HG02588 (cell line): ENCODE results near the gene HTT.
"Not testable (repeated sequence)": the region's sequence is repeated elsewhere in the genome, so short reads cannot be mapped to it uniquely, and the experiment has no call there.

Experiments
- ATAC-seq: cut with Tn5 transposase; IDR thresholded peaks from one replicate; pipeline ENCODE4 v1.9.1; 2021; ENCODE audit warnings: mild to moderate bottlenecking, moderate library complexity; ENCODE audit not compliant: unreplicated experiment

The HTT gene

DNA sequence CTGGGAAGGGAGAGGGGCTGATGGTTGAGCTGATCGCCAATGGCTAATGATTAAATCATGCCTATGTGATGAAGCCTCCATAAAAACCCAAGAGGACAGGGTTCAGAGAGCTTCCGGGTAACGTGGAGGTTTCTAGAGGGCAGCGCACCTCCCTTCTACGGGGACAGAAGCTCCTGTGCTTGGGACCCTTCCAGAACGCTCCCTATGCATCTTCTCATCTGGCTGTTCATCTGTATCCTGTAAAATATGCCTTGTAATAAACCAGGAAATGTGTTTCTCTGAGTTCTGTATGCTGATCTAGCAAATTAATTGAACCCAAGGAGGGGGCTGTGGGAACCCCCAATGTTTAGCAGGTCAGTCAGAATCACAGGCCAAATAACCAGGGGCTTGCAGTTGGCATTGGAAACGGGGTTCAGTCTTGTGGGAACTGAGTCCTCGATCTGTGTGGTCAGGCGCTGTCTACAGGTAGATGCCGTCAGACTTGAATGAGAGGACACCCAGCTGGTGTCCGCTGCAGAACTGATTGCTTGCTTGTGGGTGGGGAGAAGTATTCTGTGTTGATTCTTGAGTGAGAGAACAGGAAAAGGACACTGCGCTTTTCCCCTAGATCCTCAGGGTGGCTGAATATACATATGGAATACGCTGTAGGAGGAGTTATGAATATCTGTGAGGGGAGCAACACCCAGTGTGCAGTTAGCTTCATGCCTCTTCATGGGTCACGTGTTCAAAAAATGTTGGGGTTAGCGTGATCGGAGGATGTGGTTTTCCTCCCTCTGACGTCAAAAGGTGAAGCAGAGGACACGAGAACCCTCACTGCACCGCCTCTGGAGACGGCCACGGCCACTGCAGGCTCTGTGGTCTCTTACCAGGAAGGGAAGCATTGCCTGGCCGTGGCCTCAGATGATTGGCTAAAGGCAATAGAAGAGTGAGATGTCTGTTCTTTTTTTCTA lies 29.3 kb upstream of the HTT start:
- ATAC-seq, result no peak

DNA sequence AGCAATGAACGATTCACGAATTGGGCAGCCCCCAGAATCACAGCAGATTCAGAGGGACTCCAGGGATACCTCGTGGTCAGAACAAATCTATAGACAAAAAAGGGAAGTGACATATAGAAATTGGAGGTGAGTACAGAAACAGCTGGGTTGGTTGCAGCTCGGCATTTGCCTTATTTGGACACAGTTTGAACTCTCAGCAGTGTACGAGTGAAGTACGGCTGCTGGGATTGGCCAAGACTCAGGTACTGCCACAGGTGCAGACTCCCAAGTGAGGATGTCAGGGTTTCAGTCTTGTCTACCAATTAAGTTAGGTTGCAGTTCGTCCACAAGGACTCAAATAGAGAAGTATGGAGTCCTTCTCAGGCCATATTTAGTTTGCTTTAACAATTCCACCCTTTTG lies 28.3 kb upstream of the HTT start:
- ATAC-seq, result no peak

DNA sequence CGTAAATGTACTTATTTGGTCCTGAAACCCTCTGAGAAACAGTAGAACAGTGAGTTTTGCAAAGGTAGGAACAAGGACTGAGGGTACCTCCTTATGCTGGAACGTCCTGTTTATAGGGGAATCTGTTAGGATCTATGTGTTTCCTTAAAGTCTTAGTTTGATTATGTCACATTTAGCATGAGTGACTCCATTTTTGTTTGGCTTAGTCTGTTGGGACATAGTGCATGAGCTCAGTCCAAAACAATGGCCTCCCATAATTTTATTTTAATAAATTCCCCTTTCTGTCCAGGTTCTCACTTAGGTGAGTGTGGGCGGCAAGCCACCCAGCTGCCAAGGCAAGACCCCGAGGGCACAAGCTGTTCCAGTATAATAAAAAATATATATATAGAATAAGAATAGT lies 27.9 kb upstream of the HTT start:
- ATAC-seq, result no peak

DNA sequence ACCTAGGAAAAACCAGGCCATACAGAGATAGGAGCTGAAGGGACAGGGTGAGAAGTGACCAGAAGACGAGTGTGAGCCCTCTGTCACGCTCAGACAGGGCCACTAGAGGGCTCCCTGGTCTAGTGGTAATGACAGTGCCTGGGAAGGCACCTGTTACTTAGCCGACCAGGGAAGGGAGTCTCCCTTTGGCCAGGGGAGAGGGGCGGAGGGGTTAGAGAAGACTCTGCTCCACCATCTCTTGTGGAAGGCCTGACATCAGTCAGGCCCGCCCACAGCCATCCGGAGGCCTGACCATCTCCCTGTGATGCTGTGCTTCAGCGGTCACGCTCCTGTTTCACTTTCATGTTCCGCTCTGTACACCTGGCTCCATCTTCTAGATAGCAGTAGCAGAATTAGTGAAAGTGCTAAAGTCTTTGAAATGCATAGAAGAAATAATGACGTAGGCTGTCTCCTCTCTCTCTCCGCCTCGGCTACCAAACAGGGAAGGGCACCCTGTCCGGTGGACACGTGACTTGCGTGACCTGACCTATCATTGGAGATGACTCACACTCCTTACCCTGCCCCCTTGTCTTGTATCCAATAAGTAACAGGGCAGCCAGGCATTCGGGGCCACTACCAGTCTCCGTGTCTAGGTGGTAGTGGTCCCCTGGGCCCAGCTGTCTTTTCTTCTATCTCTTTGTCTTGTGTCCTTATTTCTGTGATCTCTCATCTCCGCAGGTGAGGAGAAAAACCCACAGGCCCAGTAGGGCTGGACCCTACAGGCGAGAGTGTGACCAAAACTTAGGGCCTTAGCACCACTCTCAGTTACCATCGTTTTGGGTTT lies 26.8 kb upstream of the HTT start:
- ATAC-seq, result peak; percentile 96

DNA sequence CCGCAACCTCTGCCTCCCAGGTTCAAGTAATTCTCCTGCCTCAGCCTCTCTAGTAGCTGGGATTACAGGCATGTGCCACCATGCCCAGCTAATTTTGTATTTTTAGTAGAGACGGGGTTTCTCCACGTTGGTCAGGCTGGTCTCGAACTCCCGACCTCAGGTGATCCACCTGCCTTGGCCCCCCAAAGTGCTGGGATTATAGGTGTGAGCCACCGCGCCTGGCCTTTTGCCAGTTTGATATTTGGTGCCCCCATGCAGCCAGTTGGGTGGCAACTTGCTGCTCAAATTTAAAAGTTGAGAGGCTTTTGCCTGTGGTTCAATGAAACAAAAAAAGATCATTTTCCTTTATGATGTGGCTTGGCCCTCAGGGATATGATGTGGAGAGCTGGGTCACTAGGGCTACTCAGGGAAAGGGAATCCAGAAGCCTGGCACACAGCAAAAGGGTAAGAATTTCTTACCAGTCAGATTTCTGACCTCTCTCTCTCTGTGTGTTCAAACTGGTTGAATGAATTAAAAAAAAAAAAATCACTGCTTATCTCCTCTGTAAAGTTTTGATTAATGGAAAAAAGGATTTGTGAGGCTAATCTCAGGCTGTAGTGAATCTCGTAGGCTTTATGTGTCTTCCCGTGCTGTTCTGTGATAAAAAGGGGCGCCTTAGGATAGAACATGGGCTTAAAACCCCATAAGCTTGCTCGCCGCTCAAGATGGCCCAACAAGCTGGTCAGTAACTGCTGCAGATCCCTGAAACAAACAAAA lies 23.2 kb upstream of the HTT start:
- ATAC-seq, result not testable (repeated sequence)

DNA sequence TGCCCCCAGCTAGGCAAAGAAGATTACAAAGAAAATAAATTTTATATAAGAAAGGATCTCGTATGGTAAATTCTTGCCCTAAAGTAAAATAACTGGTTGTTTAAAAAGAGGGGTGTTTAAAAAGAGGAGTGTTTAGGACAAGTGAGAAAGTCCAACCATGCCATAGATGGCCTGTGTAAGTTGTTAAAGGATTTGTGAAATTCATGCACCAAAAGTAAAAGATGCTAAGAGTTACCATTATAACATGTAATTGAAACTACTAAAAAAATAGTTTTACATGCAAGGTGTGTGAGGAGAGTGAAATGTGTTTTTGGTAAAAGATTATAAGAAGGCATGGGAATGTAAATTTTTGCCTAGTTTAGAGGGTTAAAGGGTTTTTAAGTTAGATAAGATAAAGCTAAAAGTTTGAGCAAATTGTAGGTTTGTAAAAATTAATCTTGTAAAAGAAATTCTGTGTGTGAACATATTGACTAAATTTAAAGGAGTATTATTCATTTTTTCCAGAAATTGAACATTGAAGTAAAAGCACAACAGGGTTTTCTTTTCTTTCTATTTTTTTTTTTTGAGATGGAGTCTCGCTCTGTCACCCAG lies 20.2 kb upstream of the HTT start:
- ATAC-seq, result no peak

DNA sequence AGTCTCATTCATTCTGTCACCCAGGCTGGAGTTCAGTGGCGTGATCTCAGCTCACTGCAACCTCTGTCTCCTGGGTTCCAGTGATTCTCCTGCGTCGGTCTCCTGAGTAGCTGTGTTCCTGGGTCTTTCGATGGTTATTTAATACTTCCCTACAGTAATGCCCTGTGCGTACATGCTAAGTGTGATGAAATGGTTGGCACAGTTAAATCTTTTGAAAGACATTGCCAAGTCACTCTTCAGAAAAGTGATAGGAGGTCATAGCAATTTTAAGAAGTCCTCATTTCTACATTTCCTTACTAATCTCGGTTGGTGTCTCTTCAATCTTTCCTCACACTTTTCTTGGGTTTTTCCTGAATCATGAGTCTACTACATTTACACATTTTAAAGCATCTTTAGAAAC lies 14.5 kb upstream of the HTT start:
- ATAC-seq, result no peak

DNA sequence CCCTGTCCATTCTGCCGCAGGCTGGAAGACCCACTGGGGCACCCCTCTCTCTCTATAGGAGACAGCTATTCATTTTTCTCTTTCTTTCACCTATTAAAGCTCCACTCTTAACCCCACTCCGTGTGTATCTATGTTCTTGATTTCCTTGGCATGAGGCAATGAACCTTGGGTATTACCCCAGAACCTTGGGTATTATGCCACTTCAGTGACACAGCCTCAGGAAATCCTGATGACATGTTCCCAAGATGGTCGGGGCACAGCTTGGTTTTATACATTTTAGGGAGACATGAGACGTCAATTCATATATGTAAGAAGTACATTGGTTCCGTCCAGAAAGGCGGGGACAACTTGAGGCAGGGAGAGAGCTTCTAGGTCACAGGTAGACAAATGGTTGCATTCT lies 13.5 kb upstream of the HTT start:
- no peak for ATAC-seq

DNA sequence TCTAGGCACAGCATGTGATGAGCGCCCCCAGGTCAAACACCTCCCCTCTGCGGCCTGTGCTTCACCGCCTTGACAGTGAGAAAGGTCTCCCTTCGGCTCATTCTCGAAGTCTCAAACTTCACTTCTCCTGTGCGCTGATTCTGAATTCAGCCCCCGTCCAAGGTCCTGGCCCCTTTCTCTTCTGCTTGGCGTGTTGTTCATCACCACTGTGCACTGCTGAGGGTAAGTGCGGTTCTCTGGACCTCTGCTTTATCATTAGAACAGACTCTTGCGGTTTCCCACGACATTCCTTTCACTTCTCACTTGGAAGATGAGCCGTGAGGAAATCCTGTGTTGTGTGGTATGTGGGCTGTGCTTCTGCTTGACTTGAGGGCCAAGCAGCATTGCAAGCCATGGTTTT lies 12.0 kb upstream of the HTT start:
- ATAC-seq, result no peak

DNA sequence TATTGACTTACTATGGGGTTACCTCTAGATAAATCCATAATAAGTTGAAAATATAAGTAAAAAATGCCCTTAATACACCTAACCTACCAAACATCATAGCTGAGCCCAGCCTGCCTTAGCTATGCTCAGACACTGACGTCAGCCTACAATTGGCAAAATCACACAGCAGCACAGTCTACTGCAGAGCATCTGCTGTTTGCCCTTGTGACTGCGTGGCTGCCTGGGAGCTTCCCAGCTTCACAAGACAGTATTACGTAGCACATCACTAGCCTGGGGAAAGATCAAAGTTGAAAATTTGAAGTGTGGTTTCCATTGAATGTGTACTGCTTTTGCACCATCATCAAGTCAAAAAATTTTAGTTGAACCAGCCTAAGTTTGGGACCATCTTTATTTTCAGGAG lies 8.9 kb upstream of the HTT start:
- ATAC-seq, result no peak

DNA sequence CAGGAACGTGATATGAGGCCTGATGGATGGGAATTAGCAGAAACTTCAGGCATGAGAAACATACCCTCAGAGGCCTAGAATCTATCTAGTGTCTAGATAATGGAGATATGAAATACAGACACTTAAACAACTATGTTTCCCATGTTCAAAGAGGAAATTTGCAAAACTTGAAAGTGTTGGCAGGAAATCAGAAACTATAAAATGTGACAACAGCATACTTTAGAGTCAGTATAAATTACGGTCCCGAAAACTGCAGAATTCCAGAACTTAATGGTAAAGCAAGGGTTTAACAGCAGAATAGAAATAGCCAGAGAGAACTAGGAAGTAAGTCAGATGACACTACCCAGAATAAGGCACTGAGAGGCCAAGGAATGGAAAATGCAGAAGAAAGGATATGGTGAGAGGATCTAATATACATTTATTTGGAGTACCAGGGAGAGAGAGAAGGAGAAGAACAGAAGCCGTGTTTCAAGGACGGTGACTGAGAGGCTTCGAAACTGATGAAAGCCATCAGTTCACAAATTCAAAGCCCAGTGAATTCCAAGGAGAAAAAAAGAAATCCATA lies 7.6 kb upstream of the HTT start:
- no peak for ATAC-seq

DNA sequence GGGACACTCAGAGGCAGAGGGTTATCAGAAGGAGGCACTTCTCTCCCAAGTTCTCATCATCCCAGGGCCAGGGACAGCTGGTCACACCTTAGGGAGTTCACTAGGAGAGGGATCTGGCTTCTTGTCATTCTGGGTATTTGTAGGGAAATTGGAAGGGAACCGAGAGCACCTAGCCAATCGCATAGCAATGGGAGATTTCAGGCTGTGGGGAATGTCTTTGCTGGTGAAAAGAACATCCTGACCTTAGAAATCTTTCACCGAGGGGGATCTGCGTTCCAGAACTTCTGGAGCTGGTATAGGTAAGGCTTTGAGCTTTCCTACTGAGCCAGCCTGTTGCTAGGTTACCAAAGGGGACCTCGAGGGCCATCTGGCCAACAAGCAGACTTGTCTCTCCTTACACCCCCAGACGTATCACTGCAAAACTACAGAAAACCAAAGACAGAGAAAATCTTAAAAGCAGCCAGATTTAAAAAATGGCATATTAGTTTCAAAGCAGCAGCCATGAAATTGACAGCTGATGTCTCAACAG lies 6.9 kb upstream of the HTT start:
- ATAC-seq, result no peak

DNA sequence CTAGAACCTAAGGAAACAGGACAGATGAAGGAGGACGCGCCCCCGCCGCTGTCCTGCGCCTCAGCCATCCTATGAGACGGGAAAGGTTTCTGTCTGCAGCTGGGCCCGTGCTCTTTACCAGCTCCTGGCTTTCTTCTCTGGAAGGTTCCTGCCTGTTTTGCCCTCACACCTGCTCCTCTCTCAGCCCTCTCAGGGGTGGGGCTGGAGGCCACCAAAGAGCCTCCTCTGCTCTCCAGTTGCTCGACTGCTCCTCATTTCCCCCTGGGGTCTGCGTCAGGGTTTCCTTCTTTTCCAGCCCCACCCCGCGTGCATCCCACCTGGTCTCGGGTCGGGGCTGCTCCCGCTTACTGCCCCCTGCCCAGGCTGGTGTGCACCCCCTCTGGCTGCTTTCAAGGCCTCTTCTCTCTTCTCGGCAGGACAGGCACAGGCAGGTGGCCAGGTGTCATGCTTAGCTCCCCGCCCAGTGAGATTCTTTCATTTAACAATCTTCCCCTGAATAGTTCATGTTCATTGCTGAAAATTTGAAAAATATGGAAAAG lies 4.8 kb upstream of the HTT start:
- ATAC-seq, result no peak

DNA sequence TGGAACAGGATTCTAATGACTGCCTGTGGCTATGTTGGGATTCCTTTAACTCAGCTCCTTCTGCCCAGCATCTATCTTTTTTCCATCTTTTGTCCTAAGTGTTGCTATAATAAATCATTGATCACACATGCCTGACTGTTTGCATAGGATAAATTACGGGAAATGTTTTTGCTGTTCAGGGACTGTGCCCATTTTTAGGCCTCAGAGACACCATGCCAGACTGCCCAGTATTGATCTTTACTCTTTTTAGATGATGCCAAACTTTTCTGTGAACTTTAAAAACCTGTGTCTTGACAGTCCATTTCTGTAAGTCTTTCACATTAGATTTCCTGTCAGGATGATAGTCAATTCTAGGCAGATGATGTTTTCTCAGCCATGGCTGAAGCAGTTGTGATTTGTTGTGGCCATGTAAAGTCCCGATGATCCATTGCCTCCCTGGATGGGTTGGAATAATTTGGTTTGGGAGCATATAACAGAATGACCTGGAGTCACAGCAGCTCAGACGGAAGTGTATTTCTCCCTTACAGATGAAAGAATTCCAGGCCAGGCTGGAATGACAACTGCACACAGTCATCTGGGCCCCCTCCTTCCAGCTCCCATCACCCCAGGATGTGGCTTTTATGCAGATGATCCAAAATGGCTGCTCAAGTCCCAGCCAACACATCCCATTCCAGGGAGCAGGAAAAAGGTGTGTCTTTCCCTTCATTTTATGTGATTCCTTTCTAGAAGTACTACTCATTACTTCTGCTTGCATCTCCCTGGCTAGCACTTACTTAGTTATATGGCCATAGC lies 3.6 kb upstream of the HTT start:
- no peak for ATAC-seq

DNA sequence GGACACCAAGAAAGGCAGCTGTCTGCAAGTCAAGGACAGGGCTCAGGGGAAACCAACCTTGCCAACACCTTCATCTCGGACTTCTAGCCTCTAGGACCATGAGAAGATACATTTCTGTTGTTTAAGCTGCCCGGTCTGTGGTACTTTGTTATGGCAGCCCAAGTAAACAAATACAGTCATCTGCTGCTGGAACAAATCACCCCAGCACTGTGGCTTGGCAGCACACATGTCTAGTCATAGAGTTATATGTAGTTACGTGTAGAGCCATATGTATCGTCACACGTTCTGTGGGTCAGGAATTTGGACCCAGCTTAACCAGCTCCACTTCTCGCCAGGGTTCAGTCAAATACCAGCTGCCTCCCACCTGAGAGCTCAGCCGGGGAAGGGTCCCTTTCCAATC lies 2.7 kb upstream of the HTT start:
- ATAC-seq, result no peak

DNA sequence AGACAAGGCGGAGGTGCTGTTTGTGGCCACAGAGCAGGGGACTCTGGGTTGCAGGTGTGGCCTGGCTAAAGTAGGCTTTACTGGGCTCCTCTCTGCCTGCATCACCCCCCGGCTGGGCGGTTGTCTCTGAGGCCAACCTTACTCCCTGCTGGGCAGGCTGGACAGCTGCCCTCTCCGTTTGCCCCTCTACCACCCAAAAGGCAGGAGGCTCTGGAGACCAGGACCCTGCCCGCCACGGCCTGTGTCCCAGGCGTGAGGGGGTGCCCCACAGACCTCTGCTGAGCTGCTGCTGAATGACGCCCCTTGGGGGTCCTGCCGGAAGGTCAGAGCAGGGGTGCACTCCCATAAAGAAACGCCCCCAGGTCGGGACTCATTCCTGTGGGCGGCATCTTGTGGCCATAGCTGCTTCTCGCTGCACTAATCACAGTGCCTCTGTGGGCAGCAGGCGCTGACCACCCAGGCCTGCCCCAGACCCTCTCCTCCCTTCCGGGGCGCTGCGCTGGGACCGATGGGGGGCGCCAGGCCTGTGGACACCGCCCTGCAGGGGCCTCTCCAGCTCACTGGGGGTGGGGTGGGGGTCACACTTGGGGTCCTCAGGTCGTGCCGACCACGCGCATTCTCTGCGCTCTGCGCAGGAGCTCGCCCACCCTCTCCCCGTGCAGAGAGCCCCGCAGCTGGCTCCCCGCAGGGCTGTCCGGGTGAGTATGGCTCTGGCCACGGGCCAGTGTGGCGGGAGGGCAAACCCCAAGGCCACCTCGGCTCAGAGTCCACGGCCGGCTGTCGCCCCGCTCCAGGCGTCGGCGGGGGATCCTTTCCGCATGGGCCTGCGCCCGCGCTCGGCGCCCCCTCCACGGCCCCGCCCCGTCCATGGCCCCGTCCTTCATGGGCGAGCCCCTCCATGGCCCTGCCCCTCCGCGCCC lies 1.1 kb upstream of the HTT start:
- peak; percentile 24 for ATAC-seq

DNA sequence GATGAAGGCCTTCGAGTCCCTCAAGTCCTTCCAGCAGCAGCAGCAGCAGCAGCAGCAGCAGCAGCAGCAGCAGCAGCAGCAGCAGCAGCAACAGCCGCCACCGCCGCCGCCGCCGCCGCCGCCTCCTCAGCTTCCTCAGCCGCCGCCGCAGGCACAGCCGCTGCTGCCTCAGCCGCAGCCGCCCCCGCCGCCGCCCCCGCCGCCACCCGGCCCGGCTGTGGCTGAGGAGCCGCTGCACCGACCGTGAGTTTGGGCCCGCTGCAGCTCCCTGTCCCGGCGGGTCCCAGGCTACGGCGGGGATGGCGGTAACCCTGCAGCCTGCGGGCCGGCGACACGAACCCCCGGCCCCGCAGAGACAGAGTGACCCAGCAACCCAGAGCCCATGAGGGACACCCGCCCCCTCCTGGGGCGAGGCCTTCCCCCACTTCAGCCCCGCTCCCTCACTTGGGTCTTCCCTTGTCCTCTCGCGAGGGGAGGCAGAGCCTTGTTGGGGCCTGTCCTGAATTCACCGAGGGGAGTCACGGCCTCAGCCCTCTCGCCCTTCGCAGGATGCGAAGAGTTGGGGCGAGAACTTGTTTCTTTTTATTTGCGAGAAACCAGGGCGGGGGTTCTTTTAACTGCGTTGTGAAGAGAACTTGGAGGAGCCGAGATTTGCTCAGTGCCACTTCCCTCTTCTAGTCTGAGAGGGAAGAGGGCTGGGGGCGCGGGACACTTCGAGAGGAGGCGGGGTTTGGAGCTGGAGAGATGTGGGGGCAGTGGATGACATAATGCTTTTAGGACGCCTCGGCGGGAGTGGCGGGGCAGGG lies 568 bp downstream of the HTT start:
- peak; percentile 10 for ATAC-seq

DNA sequence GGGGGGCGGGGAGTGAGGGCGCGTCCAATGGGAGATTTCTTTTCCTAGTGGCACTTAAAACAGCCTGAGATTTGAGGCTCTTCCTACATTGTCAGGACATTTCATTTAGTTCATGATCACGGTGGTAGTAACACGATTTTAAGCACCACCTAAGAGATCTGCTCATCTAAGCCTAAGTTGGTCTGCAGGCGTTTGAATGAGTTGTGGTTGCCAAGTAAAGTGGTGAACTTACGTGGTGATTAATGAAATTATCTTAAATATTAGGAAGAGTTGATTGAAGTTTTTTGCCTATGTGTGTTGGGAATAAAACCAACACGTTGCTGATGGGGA lies 1.1 kb downstream of the HTT start:
- no peak for ATAC-seq
